KBM-7 (cell line): Measurements from ENCODE around the gene IPO4.
"Not testable (repeated sequence)": the region's sequence is repeated elsewhere in the genome, so short reads cannot be mapped to it uniquely, and the experiment has no call there.

Experiments
- DNase-seq: peaks from one replicate; pipeline ENCODE4 v3.0.0-alpha.2; 2015
- in situ Hi-C: fragments of 300-500 bp; cut with MboI; formaldehyde crosslinking; loops from 2 replicates; pipeline ENCODE4 v1.14.3; 2020; ENCODE audit warnings: low sequenced_read_pairs, low pct_unique_long_range_greater_than_20kb, mixed read lengths

Gene IPO4, protein sequence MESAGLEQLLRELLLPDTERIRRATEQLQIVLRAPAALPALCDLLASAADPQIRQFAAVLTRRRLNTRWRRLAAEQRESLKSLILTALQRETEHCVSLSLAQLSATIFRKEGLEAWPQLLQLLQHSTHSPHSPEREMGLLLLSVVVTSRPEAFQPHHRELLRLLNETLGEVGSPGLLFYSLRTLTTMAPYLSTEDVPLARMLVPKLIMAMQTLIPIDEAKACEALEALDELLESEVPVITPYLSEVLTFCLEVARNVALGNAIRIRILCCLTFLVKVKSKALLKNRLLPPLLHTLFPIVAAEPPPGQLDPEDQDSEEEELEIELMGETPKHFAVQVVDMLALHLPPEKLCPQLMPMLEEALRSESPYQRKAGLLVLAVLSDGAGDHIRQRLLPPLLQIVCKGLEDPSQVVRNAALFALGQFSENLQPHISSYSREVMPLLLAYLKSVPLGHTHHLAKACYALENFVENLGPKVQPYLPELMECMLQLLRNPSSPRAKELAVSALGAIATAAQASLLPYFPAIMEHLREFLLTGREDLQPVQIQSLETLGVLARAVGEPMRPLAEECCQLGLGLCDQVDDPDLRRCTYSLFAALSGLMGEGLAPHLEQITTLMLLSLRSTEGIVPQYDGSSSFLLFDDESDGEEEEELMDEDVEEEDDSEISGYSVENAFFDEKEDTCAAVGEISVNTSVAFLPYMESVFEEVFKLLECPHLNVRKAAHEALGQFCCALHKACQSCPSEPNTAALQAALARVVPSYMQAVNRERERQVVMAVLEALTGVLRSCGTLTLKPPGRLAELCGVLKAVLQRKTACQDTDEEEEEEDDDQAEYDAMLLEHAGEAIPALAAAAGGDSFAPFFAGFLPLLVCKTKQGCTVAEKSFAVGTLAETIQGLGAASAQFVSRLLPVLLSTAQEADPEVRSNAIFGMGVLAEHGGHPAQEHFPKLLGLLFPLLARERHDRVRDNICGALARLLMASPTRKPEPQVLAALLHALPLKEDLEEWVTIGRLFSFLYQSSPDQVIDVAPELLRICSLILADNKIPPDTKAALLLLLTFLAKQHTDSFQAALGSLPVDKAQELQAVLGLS

DNA sequence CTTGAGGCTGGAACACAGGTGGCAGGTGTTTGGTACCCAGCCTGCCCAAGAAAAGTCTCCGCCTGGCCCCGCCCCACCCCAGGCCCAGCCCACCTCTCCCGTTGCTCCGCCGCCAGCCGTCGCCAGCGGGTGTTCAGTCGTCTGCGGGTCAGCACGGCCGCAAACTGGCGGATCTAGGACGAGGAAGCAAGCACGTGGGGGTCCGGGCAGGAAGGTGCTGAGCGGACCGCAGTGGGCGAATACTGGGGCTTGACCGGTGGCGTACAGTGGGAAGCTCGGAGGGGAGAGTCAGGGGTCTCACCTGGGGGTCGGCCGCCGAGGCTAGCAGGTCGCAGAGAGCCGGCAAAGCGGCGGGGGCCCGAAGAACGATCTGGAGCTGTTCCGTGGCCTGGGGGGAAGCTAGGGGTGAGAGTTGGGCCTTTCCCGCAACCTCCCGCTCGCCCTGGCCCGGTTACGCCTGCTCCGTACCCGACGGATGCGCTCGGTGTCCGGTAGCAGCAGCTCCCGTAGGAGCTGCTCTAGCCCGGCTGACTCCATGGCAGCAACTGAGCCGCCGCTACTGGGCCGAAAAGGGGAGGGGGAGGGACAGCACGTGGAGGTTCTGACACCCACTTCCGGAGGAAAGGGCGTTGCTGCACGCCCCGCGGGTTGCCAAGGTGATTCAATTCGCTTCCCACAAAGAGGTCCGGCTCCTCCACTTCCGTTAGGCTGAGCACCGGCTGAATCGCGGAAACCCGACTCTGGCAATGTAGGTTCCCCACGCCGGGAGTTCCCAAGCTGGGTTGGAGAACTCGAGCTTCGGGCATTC lies at the start of gene IPO4:
IPO4 (minus strand) TSS at position 566 of the 808 bp plus-strand sequence; CDS start at position 537, 29 bp downstream.
- peak; percentile 96 for DNase-seq
- in situ Hi-C loops = no loop called here

- in situ Hi-C loops = no loop called here
- no peak for DNase-seq
These were observed 49.5 kb upstream of the IPO4 start for GRCh38 chr14:24238123-24238522.

DNA sequence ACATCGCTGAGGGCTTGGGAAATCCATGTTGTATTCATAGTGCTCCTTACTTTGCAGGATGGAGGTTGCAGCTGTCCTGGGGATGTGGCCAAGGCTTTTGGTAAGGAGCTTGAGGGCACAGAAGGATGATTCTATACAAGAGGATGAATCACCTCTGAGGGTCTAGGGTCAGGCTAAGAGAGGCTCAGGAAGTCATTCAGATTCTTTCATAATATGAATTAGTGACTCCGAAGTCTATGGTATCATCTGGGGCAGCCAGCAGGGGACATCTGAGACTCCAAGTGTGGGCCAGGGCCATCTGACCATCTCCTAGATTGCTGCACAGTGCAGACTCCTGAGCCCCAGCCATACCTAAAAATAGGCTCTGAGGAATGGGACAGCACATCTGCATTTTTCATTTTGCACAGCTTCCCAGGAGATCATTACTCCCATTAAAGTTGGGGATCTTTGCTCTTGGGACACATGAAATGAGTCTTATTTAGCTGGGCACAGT lies 48.9 kb upstream of the IPO4 start:
- DNase-seq = no peak
- in situ Hi-C loops = no loop called here

DNA sequence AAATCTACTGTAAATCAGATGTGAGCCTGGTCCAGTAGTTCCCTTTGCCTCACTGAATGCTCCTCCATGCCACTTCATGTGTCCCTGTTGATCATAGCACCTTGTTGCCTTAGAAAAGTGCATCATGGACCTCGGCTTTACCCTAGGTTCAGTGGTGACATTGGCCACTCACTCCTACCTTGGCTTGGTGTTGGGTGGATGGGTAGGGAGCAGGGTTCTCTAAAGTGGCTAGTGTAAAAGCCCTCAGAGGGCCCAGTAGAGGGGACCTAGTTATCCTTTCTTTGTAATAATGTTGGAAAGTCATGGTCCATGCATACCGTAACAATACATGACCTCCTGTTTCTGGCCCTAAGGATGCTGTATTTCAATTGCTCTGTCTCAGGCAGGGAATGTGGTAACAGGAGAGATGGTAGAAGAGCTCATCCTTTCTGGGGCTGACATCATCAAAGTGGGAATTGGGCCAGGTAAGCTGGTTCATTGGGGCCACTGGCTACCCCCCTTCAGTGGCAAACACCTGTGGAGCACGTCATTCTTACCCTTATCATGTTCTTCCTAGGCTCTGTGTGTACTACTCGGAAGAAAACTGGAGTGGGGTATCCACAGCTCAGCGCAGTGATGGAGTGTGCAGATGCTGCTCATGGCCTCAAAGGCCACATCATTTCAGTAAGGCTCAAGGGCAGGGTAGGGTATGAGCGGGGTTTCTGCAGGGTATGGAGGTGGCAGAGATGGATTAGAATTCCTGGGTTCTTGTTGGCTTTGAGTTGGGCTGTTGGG lies 48.3 kb upstream of the IPO4 start:
- in situ Hi-C loops = no loop called here
- DNase-seq = no peak

GRCh38 chr14:24235804-24236688 lies 47.4 kb upstream of the IPO4 start:
- no peak for DNase-seq
- in situ Hi-C loops = no loop called here

DNA sequence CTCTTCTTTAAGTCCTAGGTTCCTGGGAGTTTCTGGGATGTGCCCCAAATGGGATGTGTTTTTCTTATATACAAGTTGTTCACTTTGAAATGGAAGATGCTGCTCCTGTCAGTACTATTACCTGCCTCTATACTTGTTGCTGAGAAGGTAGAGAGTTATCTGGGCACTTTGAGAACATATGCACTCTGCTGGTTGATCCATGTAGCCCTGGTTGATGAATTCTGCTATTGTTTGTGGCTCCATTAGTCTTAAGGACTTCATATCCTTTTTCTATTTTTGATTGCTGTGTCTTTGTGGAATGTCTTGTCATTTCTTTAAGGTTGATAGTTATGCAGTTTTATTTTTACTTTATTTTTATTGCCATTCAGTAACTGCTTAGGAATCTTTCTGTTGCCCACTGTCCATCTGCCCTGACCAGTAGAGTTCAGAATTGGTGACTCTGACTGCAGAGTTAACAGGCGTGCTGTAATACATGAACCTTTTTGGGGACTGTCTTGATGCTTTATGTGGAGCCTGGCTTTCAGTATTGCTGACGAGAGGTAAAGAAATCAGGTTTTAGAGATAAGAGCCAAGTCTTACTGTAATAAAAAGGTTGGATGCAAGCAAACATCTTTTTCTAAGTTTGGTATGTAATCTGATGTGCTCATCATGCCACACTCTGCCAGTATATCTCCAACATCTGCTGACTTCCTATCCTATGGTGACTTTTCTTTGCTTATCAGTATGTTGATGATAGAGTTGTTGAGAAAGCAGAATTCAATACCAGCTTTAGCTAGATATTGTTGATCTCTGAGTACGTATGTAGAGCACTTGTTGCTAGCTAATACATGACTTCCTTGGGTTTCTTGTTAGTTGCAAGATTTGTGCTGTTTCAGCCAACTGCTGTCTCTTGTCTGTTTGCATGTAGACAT lies 45.7 kb upstream of the IPO4 start:
- DNase-seq = no peak

GRCh38 chr14:24233538-24233866 lies 44.9 kb upstream of the IPO4 start:
- no peak for DNase-seq
- in situ Hi-C loops = no loop called here

More for the DNA sequence above, 45.7 kb upstream of the IPO4 start:
- in situ Hi-C loops = no loop called here

DNA sequence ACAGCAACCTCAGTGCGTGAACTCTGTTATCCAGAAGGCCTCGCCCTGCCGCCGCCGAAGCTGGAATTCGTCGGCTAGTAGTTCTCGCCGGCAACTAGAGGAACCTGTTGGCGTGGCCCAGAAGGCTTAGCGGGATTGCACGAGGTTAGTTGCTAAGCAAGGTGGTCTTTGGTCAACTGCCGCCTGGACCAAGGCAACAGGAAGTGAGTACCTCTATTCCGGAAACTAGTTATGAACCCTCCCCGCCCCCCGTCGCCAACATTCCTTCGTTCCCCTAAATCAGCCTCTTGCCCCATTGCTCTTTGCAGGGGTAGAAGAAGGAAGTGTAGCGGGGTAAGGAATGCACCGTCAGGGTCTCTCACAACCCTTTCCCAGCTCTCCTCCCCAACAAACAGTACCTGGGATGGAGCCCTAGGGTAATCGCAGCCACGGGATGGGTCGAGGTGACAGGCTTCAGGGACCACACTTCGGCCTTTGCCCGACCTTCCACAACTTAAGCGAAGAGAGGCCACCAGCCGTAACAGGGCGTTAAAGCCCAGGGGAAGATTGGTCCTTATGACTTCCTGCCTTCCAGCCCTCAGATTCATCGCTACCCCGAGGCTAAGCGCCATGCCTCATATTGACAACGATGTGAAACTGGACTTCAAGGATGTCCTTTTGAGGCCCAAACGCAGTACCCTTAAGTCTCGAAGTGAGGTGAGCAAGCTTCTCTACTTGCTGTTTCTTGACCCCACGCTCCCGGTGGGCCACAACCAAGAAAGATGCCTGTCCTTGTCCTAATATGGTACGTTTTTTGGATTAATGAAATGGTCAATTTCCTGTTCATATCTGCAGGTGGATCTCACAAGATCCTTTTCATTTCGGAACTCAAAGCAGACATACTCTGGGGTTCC lies 44.3 kb upstream of the IPO4 start, which contains the start of gene GMPR2:
GMPR2 (plus strand) TSS at position 285 of the 893 bp plus-strand sequence; CDS start at position 610, 325 bp downstream.
- in situ Hi-C loops = no loop called here

DNA sequence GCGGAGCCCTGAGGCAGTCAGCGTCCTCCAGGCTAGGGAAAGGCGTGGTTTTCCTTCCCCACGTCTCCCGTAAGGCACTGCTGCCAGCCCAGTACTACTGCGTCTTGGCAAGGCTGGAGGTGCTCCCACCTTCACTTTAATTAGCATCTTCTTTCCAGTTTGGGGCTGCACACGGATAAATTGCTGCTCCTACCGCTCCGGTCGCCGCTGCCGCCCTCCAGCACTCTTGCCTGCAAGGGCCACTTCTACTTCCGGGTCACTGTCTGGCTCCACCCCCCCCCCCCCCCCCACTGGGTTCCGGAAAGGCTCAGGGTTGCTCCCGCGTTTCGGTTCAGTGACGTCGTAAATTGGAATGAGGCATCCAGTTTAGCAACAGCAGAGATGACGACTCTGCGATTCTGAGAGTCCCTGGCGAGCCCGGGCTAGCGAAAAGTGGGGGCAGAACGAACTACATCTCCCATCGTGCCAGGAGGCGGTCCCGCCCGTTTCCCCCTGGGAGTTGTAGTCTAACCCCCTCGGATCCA lies 43.6 kb upstream of the IPO4 start, which contains the start of gene NEDD8:
NEDD8 (minus strand) TSS at position 247 of the 524 bp plus-strand sequence; CDS start at position 147, 100 bp downstream.
- in situ Hi-C loops = no loop called here

More for the DNA sequence above, 44.3 kb upstream of the IPO4 start, which contains the start of gene GMPR2:
- DNase-seq = no peak

DNA sequence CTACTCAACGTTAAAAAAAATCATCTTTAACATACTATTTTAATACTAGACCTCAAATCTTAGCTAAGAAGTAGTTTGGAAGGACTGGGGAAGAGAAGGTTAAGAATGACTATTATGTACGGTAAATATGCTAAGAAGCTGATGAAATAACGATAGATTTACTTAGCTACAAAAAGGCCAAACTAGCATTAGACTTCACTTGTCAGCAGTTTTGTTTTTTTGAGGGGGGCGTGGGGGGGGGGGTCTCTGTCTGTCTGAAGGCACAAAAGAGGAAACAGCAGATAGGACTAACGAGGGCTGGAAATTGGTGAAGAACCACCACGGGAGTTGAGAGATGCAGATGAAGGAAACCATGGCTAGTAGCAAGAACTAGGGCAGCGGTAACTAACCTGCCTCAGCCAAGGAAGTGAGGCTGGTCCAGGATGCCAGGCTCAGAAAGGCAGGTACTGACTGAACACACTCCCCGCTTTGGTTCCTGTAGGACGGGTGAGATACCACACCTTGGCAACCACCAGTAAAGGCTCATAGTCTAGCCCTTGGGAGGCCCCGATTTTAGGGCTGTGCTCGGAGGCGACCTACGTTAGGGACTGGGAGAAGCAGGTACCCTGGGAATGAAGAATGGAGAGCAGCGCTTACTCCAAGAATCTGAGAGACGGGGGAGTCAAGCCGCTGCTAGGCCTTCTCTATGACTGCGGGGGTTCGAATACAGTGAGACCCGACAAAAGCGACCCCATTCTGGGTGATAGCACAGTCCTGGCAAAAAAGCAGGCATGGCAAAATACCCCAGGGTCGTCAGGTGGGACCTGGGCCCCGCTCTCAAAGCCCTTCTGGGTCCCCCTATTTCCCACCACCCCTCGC lies 42.9 kb upstream of the IPO4 start:
- in situ Hi-C loops = no loop called here
- DNase-seq = peak; percentile 35

More for the DNA sequence above, 43.6 kb upstream of the IPO4 start, which contains the start of gene NEDD8:
- peak; percentile 96 for DNase-seq

- no peak for DNase-seq
- in situ Hi-C loops = no loop called here
These were observed 40.3 kb upstream of the IPO4 start for GRCh38 chr14:24228902-24229301.

GRCh38 chr14:24226473-24226872 lies 37.9 kb upstream of the IPO4 start:
- in situ Hi-C loops = no loop called here
- no peak for DNase-seq

GRCh38 chr14:24224618-24225071 lies 36.0 kb upstream of the IPO4 start:
- DNase-seq = no peak

GRCh38 chr14:24222987-24223386 lies 34.4 kb upstream of the IPO4 start:
- in situ Hi-C loops = not testable (repeated sequence)

More at GRCh38 chr14:24224618-24225071, 36.0 kb upstream of the IPO4 start:
- in situ Hi-C loops = no loop called here

More at GRCh38 chr14:24222987-24223386, 34.4 kb upstream of the IPO4 start:
- not testable (repeated sequence) for DNase-seq
